Neural cell (in vitro differentiated cells): ENCODE data around the gene PRTN3. TPM values are rescaled to one million over a fixed set of nuclear protein-coding genes. Genes with fewer than 3 reads are reported as not detected.

Experiments used
- H2AFZ ChIP-seq: fragments of 200-600, 300-800 bp; sonication (generic), shearing (Covaris generic); 2 replicates; pipeline ENCODE4 v1.6.0; 2014; ENCODE audit warnings: low read depth, mild to moderate bottlenecking, antibody characterized with exemption, low read length, moderate library complexity
- H3F3A ChIP-seq: fragments of 200-600 bp; shearing (Covaris generic); 2 replicates; pipeline ENCODE4 v1.6.1; 2016; ENCODE audit warnings: mild to moderate bottlenecking, moderate library complexity, mixed read lengths, antibody characterized with exemption, low read length; ENCODE audit not compliant: insufficient read depth, poor library complexity, severe bottlenecking
- H3K27ac ChIP-seq: fragments of 200-600, 300-800 bp; sonication (generic), shearing (Covaris generic); 2 replicates; pipeline ENCODE4 v1.5.1; 2014; ENCODE audit warnings: mild to moderate bottlenecking, low read length, moderate library complexity
- H3K27me3 ChIP-seq: fragments of 300-800, 200-600 bp; sonication (generic), shearing (Covaris generic); 2 replicates; pipeline ENCODE4 v1.6.0; 2014; ENCODE audit warnings: mild to moderate bottlenecking, low read depth, low read length, moderate library complexity; ENCODE audit not compliant: insufficient read depth
- H3K36me3 ChIP-seq: fragments of 300-800, 200-600 bp; sonication (generic), shearing (Covaris generic); 2 replicates; pipeline ENCODE4 v1.5.1; 2014; ENCODE audit warnings: mild to moderate bottlenecking, antibody characterized with exemption, low read length, moderate library complexity; ENCODE audit not compliant: insufficient read depth
- H3K4me2 ChIP-seq: fragments of 300-800, 200-600 bp; sonication (generic), shearing (Covaris generic); 2 replicates; pipeline ENCODE4 v1.6.0; 2014; ENCODE audit warnings: mild to moderate bottlenecking, low read length
- H3K4me3 ChIP-seq: fragments of 300-800, 200-600 bp; sonication (generic), shearing (Covaris generic); 2 replicates; pipeline ENCODE4 v1.5.1; 2014; ENCODE audit warnings: mild to moderate bottlenecking, low read length, moderate library complexity
- H3K79me2 ChIP-seq: fragments of 200-600 bp; shearing (Covaris generic); replicated peaks from 2 replicates; pipeline ENCODE4 v1.6.0; 2014; ENCODE audit warnings: mild to moderate bottlenecking, low read length, moderate library complexity; ENCODE audit not compliant: insufficient read depth
- H3K9ac ChIP-seq: fragments of 300-800, 200-600 bp; sonication (generic), shearing (Covaris generic); 2 replicates; pipeline ENCODE4 v1.6.1; 2016; ENCODE audit warnings: mild to moderate bottlenecking, low read length, mixed read lengths
- H3K9me2 ChIP-seq: fragments of 200-600 bp; shearing (Covaris generic); 2 replicates; pipeline ENCODE4 v1.6.1; 2016; ENCODE audit warnings: mild to moderate bottlenecking, low read length, mixed read lengths; ENCODE audit not compliant: insufficient read depth
- H3K9me3 ChIP-seq: fragments of 200-600, 300-800 bp; sonication (generic), shearing (Covaris generic); 2 replicates; pipeline ENCODE4 v1.6.1; 2016; ENCODE audit warnings: mild to moderate bottlenecking, mixed run types, low read length, moderate library complexity, mixed read lengths
- H4K20me1 ChIP-seq: fragments of 200-600 bp; shearing (Covaris generic); 2 replicates; pipeline ENCODE4 v1.6.1; 2016; ENCODE audit warnings: mild to moderate bottlenecking, mixed run types; ENCODE audit not compliant: insufficient read depth
- CTCF ChIP-seq: fragments of 450-650 bp; IDR thresholded peaks from 2 replicates; pipeline ENCODE4 v1.5.1; 2014; ENCODE audit warnings: antibody characterized with exemption, mild to moderate bottlenecking, moderate library complexity; ENCODE audit not compliant: poor library complexity, severe bottlenecking
- EP300 ChIP-seq: fragments of 450-650 bp; conservative IDR thresholded peaks from 2 replicates; pipeline ENCODE4 v1.6.1; 2014; ENCODE audit warnings: antibody characterized with exemption, mild to moderate bottlenecking, moderate library complexity; ENCODE audit not compliant: poor library complexity, severe bottlenecking
- MXI1 ChIP-seq: fragments of 450-650 bp; conservative IDR thresholded peaks from 2 replicates; pipeline ENCODE4 v1.6.1; 2014; ENCODE audit warnings: antibody characterized with exemption, mild to moderate bottlenecking; ENCODE audit not compliant: poor library complexity, severe bottlenecking
- POLR2AphosphoS5 ChIP-seq: IDR thresholded peaks from 2 replicates; pipeline ENCODE4 v1.6.1; 2012
- RAD21 ChIP-seq: fragments of 450-650 bp; conservative IDR thresholded peaks from 2 replicates; pipeline ENCODE4 v1.6.1; 2014; ENCODE audit warnings: antibody characterized with exemption, mild to moderate bottlenecking, moderate library complexity
- REST ChIP-seq: IDR thresholded peaks from 2 replicates; pipeline ENCODE4 v1.6.1; 2012; ENCODE audit warnings: borderline replicate concordance
- TAF1 ChIP-seq: IDR thresholded peaks from 2 replicates; pipeline ENCODE4 v1.6.1; 2012; ENCODE audit warnings: low read depth
- polyA plus RNA-seq: library from polyadenylated mRNA; depleted of rRNA; stranded (reverse); fragments of >200 nt; gene quantifications from 2 replicates; pipeline ENCODE4 v1.2.3, GENCODE V29; 2014

PRTN3 gene
- polyA plus RNA-seq, 1 donor from 2014 or later, result not detected

GRCh38 chr19:882871-883497, 42.2 kb downstream of the PRTN3 start:
- Histone ChIP-seq H3K36me3 (peaks cover 5% of the 10 kb centered on the region), H4K20me1 (no peaks in the 10 kb centered on the region)

DNA sequence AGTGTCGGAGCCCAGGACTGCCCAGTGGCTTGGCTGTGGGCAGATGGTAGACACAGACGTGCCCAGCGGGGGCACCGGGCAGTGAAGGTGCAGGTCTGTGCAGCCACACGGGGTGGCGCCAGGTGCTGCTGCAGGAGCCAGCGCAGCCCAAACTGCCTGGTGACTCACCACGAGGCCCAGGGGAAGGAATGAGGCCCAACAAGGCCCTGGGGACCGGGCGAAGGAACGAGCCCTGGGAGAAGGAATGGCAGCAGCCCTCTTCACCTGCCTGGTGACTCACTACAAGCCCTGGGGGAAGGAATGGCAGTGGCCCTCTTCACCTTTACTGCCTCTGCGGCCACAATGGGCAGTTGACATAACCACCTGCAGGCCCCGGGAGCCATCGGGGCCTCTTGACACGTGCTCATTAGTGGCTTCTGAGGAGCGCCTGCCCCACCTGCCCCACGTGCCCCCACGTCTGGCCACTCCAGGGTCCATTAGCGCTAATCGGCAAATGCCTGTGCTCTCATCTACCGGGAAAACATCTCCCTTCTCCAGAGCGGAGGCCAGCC, 42.9 kb downstream of the PRTN3 start:
- no peak for TF ChIP-seq EP300
- TF ChIP-seq TAF1, result no peak
- TF ChIP-seq POLR2AphosphoS5, result no peak
- TF ChIP-seq CTCF, result no peak
- no peak for TF ChIP-seq REST
- no peak for TF ChIP-seq MXI1
- no peaks in the 10 kb centered on the region for H3K9me2 ChIP-seq
- no peak overlapping the region for H3K9ac ChIP-seq
- no peak overlapping the region for H2AFZ ChIP-seq
- no peaks in the 10 kb centered on the region for H4K20me1 ChIP-seq
- no peaks in the 10 kb centered on the region for H3K79me2 ChIP-seq
- H3F3A ChIP-seq, result no peaks in the 10 kb centered on the region
- no peak overlapping the region for H3K4me3 ChIP-seq
- H3K36me3 ChIP-seq, result peaks cover 5% of the 10 kb centered on the region
- no peak overlapping the region for H3K4me2 ChIP-seq
- H3K9me3 ChIP-seq, result no peaks in the 10 kb centered on the region
- no peaks in the 10 kb centered on the region for H3K27me3 ChIP-seq
- H3K27ac ChIP-seq, result no peak overlapping the region

More at GRCh38 chr19:882871-883497, 42.2 kb downstream of the PRTN3 start:
- Histone ChIP-seq H3K4me3 (no peak overlapping the region), H3K9ac (no peak overlapping the region), H3K79me2 (no peaks in the 10 kb centered on the region), H3K9me3 (no peaks in the 10 kb centered on the region), H3K27ac (no peak overlapping the region), H3K27me3 (no peaks in the 10 kb centered on the region), H2AFZ (no peak overlapping the region), H3K9me2 (no peaks in the 10 kb centered on the region), H3K4me2 (no peak overlapping the region), H3F3A (no peaks in the 10 kb centered on the region)
- TF ChIP-seq REST (no peak), RAD21 (no peak), CTCF (no peak), TAF1 (no peak), EP300 (no peak), MXI1 (no peak), POLR2AphosphoS5 (no peak)
